ENCODE data around the gene SET. TPM values are rescaled to one million over a fixed set of nuclear protein-coding genes. Genes with fewer than 3 reads are reported as not detected.

The SET gene
- total RNA-seq, 1 experiment from 2014 or later: 1,009 TPM

- DNase-seq (ENCODE audit: low spot score): no peak
- Histone ChIP-seq H3K4me1 (ENCODE audit: insufficient read depth, low read length, poor library complexity, severe bottlenecking) (peaks cover 5% of the 10 kb centered on the region), H3K9me3 (ENCODE audit: low read depth, low read length, poor library complexity, severe bottlenecking) (no peaks in the 10 kb centered on the region), H3K27ac (ENCODE audit: low read depth, low read length, poor library complexity, severe bottlenecking) (no peak overlapping the region), H3K27me3 (replicated peaks; ENCODE audit: insufficient read depth, low read depth, low read length, poor library complexity) (no peaks in the 10 kb centered on the region), H3K4me3 (ENCODE audit: low read depth, low read length, poor library complexity, severe bottlenecking) (no peak overlapping the region), H3K36me3 (ENCODE audit: insufficient read depth, low read length, poor library complexity, severe bottlenecking) (peaks cover 3% of the 10 kb centered on the region)
- intact Hi-C loops (cut with micrococcal nuclease; ENCODE audit: unreplicated experiment): no loop called here
- BruUV-seq (replicated peaks): no TSS peak
- ChIA-PET POLR2A (ENCODE audit: low non-redundant PET) (interaction anchor here (1.0 kb wide), 1 partner anchor 41 kb away, joined by 5 read pairs; no protein-coding TSS in a partner anchor), CTCF (no interaction called here)
- TF ChIP-seq CTCF (conservative IDR thresholded peaks at IDR 0.05; ENCODE audit: low read depth, low read length) (no peak), EZH2 (IDR thresholded peaks at IDR 0.05; ENCODE audit: borderline replicate concordance, low read depth, low read length, poor library complexity, severe bottlenecking) (no peak)
These were observed 18.4 kb downstream of the SET start for GRCh38 chr9:128707446-128707845.

GRCh38 chr9:128712451-128713410, 23.7 kb downstream of the SET start:
- ChIA-PET CTCF (no interaction called here), POLR2A (ENCODE audit: low non-redundant PET) (no interaction called here)
- Histone ChIP-seq H3K9me3 (ENCODE audit: low read depth, low read length, poor library complexity, severe bottlenecking) (no peaks in the 10 kb centered on the region), H3K27me3 (replicated peaks; ENCODE audit: insufficient read depth, low read depth, low read length, poor library complexity) (no peaks in the 10 kb centered on the region), H3K4me1 (ENCODE audit: insufficient read depth, low read length, poor library complexity, severe bottlenecking) (no peaks in the 10 kb centered on the region), H3K27ac (ENCODE audit: low read depth, low read length, poor library complexity, severe bottlenecking) (no peak overlapping the region), H3K4me3 (ENCODE audit: low read depth, low read length, poor library complexity, severe bottlenecking) (no peak overlapping the region), H3K36me3 (ENCODE audit: insufficient read depth, low read length, poor library complexity, severe bottlenecking) (no peaks in the 10 kb centered on the region)
- intact Hi-C loops (cut with micrococcal nuclease; ENCODE audit: unreplicated experiment): no loop called here
- BruUV-seq (replicated peaks): no TSS peak
- TF ChIP-seq CTCF (conservative IDR thresholded peaks at IDR 0.05; ENCODE audit: low read depth, low read length) (no peak), EZH2 (IDR thresholded peaks at IDR 0.05; ENCODE audit: borderline replicate concordance, low read depth, low read length, poor library complexity, severe bottlenecking) (no peak)
- no peak for DNase-seq (ENCODE audit: low spot score)

- ChIA-PET POLR2A (ENCODE audit: low non-redundant PET) (no interaction called here), CTCF (no interaction called here)
- no peaks in the 10 kb centered on the region for H3K4me1 ChIP-seq (ENCODE audit: insufficient read depth, low read length, poor library complexity, severe bottlenecking)
- H3K36me3 ChIP-seq (ENCODE audit: insufficient read depth, low read length, poor library complexity, severe bottlenecking): no peaks in the 10 kb centered on the region
- TF ChIP-seq CTCF (conservative IDR thresholded peaks at IDR 0.05; ENCODE audit: low read depth, low read length) (no peak), EZH2 (IDR thresholded peaks at IDR 0.05; ENCODE audit: borderline replicate concordance, low read depth, low read length, poor library complexity, severe bottlenecking) (no peak)
- DNase-seq (ENCODE audit: low spot score): no peak
- H3K27me3 ChIP-seq (replicated peaks; ENCODE audit: insufficient read depth, low read depth, low read length, poor library complexity): no peaks in the 10 kb centered on the region
- H3K9me3 ChIP-seq (ENCODE audit: low read depth, low read length, poor library complexity, severe bottlenecking): no peaks in the 10 kb centered on the region
- BruUV-seq (replicated peaks): no TSS peak
- intact Hi-C loops (cut with micrococcal nuclease; ENCODE audit: unreplicated experiment): no loop called here
- no peak overlapping the region for H3K27ac ChIP-seq (ENCODE audit: low read depth, low read length, poor library complexity, severe bottlenecking)
- H3K4me3 ChIP-seq (ENCODE audit: low read depth, low read length, poor library complexity, severe bottlenecking): no peak overlapping the region
These were observed 24.4 kb downstream of the SET start for GRCh38 chr9:128713411-128713780.

Data from A673 (cell line).